NT2/D1 (cell line): ENCODE data around the gene ATF4.

ENCODE experiments used
- DNase-seq: peaks from one replicate; pipeline ENCODE4 v3.0.0-alpha.2; 2011; ENCODE audit warnings: low read depth, low spot score
- H3K27me3 ChIP-seq: 2 replicates; pipeline ENCODE4 v1.6.0; 2011; ENCODE audit warnings: mild to moderate bottlenecking; ENCODE audit not compliant: insufficient read length, insufficient read depth
- H3K36me3 ChIP-seq: 2 replicates; pipeline ENCODE4 v1.6.1; 2011; ENCODE audit warnings: mild to moderate bottlenecking, low read length, mixed read lengths; ENCODE audit not compliant: insufficient read depth, insufficient read length
- H3K4me1 ChIP-seq: 2 replicates; pipeline ENCODE4 v1.5.1; 2011; ENCODE audit not compliant: insufficient read depth, insufficient read length
- H3K4me3 ChIP-seq: 2 replicates; pipeline ENCODE4 v1.5.1; 2011; ENCODE audit warnings: low read depth; ENCODE audit not compliant: insufficient read length
- H3K9ac ChIP-seq: 2 replicates; pipeline ENCODE4 v1.6.0; 2011; ENCODE audit warnings: low read depth; ENCODE audit not compliant: insufficient read length
- H3K9me3 ChIP-seq: 2 replicates; pipeline ENCODE4 v1.5.1; 2011; ENCODE audit warnings: mild to moderate bottlenecking, low read length; ENCODE audit not compliant: insufficient read depth
- SUZ12 ChIP-seq: IDR thresholded peaks from 2 replicates; pipeline ENCODE4 v1.6.1; 2011; ENCODE audit not compliant: insufficient read length, insufficient read depth; ENCODE audit errors: extremely low read depth
- YY1 ChIP-seq: IDR thresholded peaks from 2 replicates; pipeline ENCODE4 v1.6.1; 2011; ENCODE audit not compliant: insufficient read length, insufficient read depth
- ZNF274 ChIP-seq: IDR thresholded peaks from 2 replicates; pipeline ENCODE4 v1.6.1; 2011; ENCODE audit warnings: mild to moderate bottlenecking, low read depth, low read length

Gene ATF4

DNA sequence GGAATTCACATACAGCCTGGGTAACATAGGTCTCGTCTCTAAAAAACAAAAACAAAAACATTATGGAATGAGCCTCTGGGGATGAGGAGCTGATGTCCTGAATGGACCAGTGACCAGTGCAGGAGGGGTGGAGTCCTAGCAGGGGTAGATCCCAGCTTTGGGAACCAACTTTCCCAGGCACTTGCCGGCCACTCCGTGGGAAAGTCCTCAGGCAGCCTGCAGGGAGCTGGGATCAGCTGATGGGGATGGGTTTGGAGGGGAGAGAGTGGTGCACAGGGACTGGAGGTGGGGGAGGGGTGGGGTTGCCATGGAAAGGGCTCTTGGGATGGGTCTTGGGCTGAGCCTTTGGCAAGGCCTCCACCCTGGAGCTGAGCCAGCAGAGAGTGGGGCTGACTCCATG is 44.5 kb upstream of the ATF4 start:
- Histone ChIP-seq H3K27me3 (no peaks in the 10 kb centered on the region), H3K9me3 (no peaks in the 10 kb centered on the region), H3K36me3 (peaks cover 20% of the 10 kb centered on the region), H3K9ac (no peak overlapping the region), H3K4me3 (no peak overlapping the region), H3K4me1 (peaks cover 36% of the 10 kb centered on the region)
- TF ChIP-seq SUZ12 (no peak), ZNF274 (no peak), YY1 (no peak)
- no peak for DNase-seq

DNA sequence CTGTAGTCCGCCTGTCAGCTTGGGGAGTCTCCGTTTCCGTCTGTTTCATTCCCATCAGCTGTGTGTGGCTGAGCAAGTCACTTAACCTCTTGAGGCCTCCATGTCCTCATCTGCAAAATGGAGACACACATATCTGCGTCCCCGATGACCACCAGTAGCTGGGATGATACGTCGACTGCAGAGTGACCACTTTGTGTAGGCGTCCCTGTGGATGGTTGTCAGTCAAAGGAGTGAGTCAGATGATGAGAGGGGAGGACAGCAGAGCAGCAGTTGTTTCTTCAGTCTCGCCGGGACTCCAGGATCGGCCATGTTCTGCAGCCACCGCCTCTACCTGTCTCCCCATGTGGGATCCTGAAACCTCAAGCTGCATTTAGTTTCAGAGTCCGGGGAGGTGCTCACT is 43.7 kb upstream of the ATF4 start:
- Histone ChIP-seq H3K4me3 (no peak overlapping the region), H3K4me1 (peaks cover 36% of the 10 kb centered on the region), H3K27me3 (no peaks in the 10 kb centered on the region), H3K9ac (no peak overlapping the region), H3K36me3 (peaks cover 20% of the 10 kb centered on the region), H3K9me3 (no peaks in the 10 kb centered on the region)
- TF ChIP-seq SUZ12: no peak
- no peak for TF ChIP-seq ZNF274
- no peak for TF ChIP-seq YY1
- no peak for DNase-seq

DNA sequence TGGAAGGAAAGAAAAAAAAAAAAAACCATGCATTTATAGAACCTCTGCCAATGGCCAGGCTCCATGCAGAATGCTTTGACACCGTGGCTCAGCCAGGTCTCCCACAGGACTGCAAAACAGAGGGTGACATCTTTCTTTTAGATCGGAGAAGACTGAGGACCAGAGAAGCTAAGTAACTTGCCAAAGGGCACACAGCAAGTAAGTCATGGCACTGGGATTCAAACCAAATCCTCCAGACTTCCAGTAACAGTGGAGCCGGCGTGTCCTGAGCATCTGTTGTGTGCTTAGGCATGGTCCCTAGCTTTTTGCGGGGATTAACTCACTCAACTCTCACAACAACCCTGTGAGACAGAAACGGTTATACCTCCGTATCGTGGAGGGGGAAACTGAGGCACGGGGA is 42.8 kb upstream of the ATF4 start:
- Histone ChIP-seq H3K4me3 (no peak overlapping the region), H3K36me3 (peaks cover 20% of the 10 kb centered on the region), H3K27me3 (no peaks in the 10 kb centered on the region), H3K4me1 (peaks cover 30% of the 10 kb centered on the region), H3K9me3 (no peaks in the 10 kb centered on the region), H3K9ac (no peak overlapping the region)
- TF ChIP-seq SUZ12 (no peak), YY1 (no peak), ZNF274 (no peak)
- no peak for DNase-seq

DNA sequence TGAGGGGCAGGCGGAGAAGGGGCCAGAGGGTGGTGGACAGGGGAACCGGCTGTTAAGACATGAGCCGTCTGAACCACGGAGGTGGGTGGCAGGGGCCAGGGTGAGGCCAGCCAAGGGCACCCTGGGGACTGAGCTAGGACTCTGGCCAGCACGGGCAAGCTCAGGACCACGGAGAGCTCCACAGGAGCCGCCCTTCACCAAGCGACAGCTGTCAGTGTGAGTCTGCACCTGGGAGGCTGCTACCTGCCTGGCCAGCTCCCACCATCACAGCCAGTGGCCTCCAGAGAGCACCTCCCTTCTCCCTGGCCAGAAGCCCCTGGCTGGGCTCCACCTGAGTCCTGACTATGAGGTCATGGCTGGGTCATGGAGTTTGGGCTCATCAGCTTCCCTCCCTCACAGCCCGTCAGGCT is 41.9 kb upstream of the ATF4 start:
- peaks cover 20% of the 10 kb centered on the region for H3K36me3 ChIP-seq
- no peak for DNase-seq
- TF ChIP-seq SUZ12 (no peak), YY1 (no peak), ZNF274 (no peak)
- no peaks in the 10 kb centered on the region for H3K9me3 ChIP-seq
- H3K27me3 ChIP-seq: no peaks in the 10 kb centered on the region
- no peak overlapping the region for H3K9ac ChIP-seq
- H3K4me1 ChIP-seq: peaks cover 23% of the 10 kb centered on the region
- no peak overlapping the region for H3K4me3 ChIP-seq

DNA sequence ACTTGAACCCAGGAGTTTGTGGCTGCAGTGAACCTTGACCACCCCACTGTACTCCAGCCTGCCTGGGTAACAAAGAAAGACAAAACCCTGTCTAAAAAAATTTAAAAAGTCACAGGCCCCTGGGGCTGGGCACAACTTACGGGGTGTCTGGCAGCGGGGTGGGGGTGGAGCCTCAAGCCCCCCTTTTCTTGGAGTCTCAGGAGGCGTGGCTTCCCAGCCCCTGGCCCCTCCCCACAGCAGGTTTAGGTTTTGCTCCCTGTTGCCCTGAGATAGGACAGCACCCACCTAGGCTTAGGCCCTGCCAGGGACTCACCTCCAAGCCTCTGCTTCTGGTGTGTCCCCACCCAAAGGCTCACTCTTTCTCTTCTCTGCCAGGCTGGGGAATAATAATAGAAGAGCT is 41.1 kb upstream of the ATF4 start:
- DNase-seq: no peak
- no peaks in the 10 kb centered on the region for H3K27me3 ChIP-seq
- H3K36me3 ChIP-seq: peaks cover 20% of the 10 kb centered on the region
- no peak overlapping the region for H3K4me3 ChIP-seq
- TF ChIP-seq SUZ12 (no peak), ZNF274 (no peak), YY1 (no peak)
- H3K9me3 ChIP-seq: no peaks in the 10 kb centered on the region
- no peak overlapping the region for H3K9ac ChIP-seq
- H3K4me1 ChIP-seq: peaks cover 15% of the 10 kb centered on the region

DNA sequence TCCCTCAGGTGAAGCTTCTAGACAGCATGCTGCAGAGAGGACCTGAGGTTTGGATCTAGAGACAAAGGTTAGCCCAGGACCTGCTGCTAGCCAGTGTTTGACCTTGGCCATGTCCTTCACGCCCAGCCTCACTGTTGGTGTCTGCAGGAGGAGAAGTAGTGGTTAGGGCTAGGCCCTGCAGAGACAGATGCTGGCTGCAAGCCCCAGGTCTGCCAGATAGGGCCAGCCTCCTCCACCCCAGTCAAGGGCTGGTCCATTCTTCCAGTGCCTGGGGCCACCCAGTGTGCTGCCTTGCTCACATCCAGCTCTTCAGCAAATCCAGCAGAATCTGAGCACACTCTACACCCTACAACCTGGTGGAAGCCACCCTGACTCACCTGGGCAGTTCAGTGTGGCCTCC is 39.8 kb upstream of the ATF4 start:
- H3K27me3 ChIP-seq: no peaks in the 10 kb centered on the region
- H3K9ac ChIP-seq: no peak overlapping the region
- no peak for DNase-seq
- H3K9me3 ChIP-seq: no peaks in the 10 kb centered on the region
- H3K36me3 ChIP-seq: peaks cover 20% of the 10 kb centered on the region
- no peak overlapping the region for H3K4me3 ChIP-seq
- peaks cover 8% of the 10 kb centered on the region for H3K4me1 ChIP-seq
- TF ChIP-seq SUZ12: no peak
- no peak for TF ChIP-seq ZNF274
- TF ChIP-seq YY1: no peak

DNA sequence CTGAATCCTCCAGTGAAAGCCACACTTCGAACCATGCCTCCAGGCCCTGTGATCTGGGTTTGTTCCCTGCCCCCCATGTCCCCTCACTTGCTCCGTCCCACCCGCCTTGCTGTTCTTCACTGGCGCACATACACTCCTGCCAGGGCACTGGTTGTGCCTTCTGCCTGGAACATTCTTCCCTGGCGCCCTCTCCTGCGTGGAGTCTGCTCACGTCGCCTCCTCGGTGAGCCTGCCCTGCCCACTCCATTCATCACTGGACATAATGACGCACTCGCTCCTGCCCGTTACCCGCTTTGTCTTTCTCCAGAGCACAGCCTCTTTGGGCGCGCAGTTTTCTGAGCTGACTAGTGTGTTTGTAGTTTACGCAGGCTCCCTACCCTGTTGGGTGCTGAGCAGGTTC is 39.3 kb upstream of the ATF4 start:
- no peaks in the 10 kb centered on the region for H3K9me3 ChIP-seq
- H3K27me3 ChIP-seq: no peaks in the 10 kb centered on the region
- no peak for TF ChIP-seq SUZ12
- no peak for TF ChIP-seq ZNF274
- TF ChIP-seq YY1: no peak
- H3K4me3 ChIP-seq: no peak overlapping the region
- H3K4me1 ChIP-seq: peaks cover 7% of the 10 kb centered on the region
- no peak overlapping the region for H3K9ac ChIP-seq
- H3K36me3 ChIP-seq: peaks cover 20% of the 10 kb centered on the region
- DNase-seq: no peak

DNA sequence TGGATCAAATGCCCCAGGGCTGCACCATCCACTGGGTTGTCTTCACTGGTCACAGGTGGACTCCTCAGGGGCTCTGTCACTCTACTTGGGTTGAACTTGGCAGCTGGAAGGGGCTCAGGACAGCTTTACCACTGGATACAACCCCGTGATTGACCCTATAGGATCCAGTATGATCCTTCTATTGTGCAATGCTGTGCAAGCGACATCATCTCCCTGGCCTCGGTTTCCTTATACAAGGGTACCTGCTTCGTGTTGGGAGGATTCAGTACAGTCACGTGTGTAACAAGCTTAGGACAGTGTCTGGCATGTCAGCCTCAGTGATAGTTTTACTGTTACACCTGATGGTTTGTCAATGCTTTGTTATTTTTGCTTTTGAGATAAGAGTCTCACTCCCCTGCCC is 38.8 kb upstream of the ATF4 start:
- peaks cover 3% of the 10 kb centered on the region for H3K4me1 ChIP-seq
- no peaks in the 10 kb centered on the region for H3K9me3 ChIP-seq
- no peak for TF ChIP-seq YY1
- TF ChIP-seq SUZ12: no peak
- TF ChIP-seq ZNF274: no peak
- H3K4me3 ChIP-seq: no peak overlapping the region
- no peak overlapping the region for H3K9ac ChIP-seq
- peaks cover 20% of the 10 kb centered on the region for H3K36me3 ChIP-seq
- DNase-seq: no peak
- H3K27me3 ChIP-seq: no peaks in the 10 kb centered on the region
